ENCODE measurements around the gene DOCK8.
A peak's percentile ranks its signal among the peaks of the same experiment; 100 is the strongest.

Gene DOCK8

GRCh38 chr9:462121-462520, 247.5 kb downstream of the DOCK8 start:
- DNase-seq (ENCODE audit: low spot score), result no peak

GRCh38 chr9:462606-463005, 247.9 kb downstream of the DOCK8 start:
- DNase-seq (ENCODE audit: low spot score), result no peak

- no peak for DNase-seq (ENCODE audit: low spot score)
Observed at GRCh38 chr9:463455-464171, 248.9 kb downstream of the DOCK8 start.

GRCh38 chr9:466747-467146, 252.1 kb downstream of the DOCK8 start:
- no peak for DNase-seq (ENCODE audit: low spot score)

- peak; percentile 3 for DNase-seq (ENCODE audit: low spot score)
Observed at GRCh38 chr9:468766-469426, 254.2 kb downstream of the DOCK8 start.

- peak; percentile 92 for DNase-seq (ENCODE audit: low spot score)
Observed at GRCh38 chr9:469672-470551, 255.2 kb downstream of the DOCK8 start.

GRCh38 chr9:470552-471194, 256.0 kb downstream of the DOCK8 start:
- no peak for DNase-seq (ENCODE audit: low spot score)

- DNase-seq (ENCODE audit: low spot score), result no peak
Observed at GRCh38 chr9:471320-471719, 256.7 kb downstream of the DOCK8 start.

- no peak for DNase-seq (ENCODE audit: low spot score)
Observed at GRCh38 chr9:472479-473075, 257.9 kb downstream of the DOCK8 start.

GRCh38 chr9:477193-477592, 262.5 kb downstream of the DOCK8 start:
- DNase-seq (ENCODE audit: low spot score), result no peak

- DNase-seq (ENCODE audit: low spot score), result no peak
Observed at GRCh38 chr9:479304-479970, 264.8 kb downstream of the DOCK8 start.

GRCh38 chr9:479971-480350, 265.3 kb downstream of the DOCK8 start:
- DNase-seq (ENCODE audit: low spot score), result no peak

GRCh38 chr9:482739-483138, 268.1 kb downstream of the DOCK8 start:
- no peak for DNase-seq (ENCODE audit: low spot score)

- no peak for DNase-seq (ENCODE audit: low spot score)
Observed at GRCh38 chr9:486156-486555, 271.5 kb downstream of the DOCK8 start.

- no peak for DNase-seq (ENCODE audit: low spot score)
Observed at GRCh38 chr9:487429-487828, 272.8 kb downstream of the DOCK8 start.

GRCh38 chr9:488448-488847, 273.8 kb downstream of the DOCK8 start:
- no peak for DNase-seq (ENCODE audit: low spot score)

- no peak for DNase-seq (ENCODE audit: low spot score)
Observed at GRCh38 chr9:489198-490197, 274.8 kb downstream of the DOCK8 start.

GRCh38 chr9:494764-495163, 280.1 kb downstream of the DOCK8 start:
- DNase-seq (ENCODE audit: low spot score), result no peak

GRCh38 chr9:495739-496138, 281.1 kb downstream of the DOCK8 start:
- DNase-seq (ENCODE audit: low spot score), result no peak

GRCh38 chr9:503326-503725, 288.7 kb downstream of the DOCK8 start:
- DNase-seq (ENCODE audit: low spot score), result no peak

All from CD4-positive, alpha-beta T cell treated with Interleukin-15 for 4 hours (primary cell).